Hepatocyte (in vitro differentiated cells): ENCODE data around the gene KIF13A. TPM values are rescaled to one million over a fixed set of nuclear protein-coding genes. Genes with fewer than 3 reads are reported as not detected.

ENCODE experiments used
- DNase-seq: peaks from one replicate; pipeline ENCODE4 v3.0.0-alpha.2; 2016; ENCODE audit warnings: low spot score
- H2AFZ ChIP-seq: fragments of 200-600 bp; sonication (generic); 2 replicates; pipeline ENCODE4 v1.6.0; 2016; ENCODE audit warnings: antibody characterized with exemption, mild to moderate bottlenecking
- H3K27ac ChIP-seq: fragments of 200-600 bp; sonication (generic); 2 replicates; pipeline ENCODE4 v1.5.1; 2016; ENCODE audit warnings: mild to moderate bottlenecking
- H3K27me3 ChIP-seq: fragments of 200-600 bp; sonication (generic); 2 replicates; pipeline ENCODE4 v1.6.1; 2016
- H3K36me3 ChIP-seq: fragments of 200-600 bp; sonication (generic); replicated peaks from 2 replicates; pipeline ENCODE4 v1.5.1; 2016; ENCODE audit warnings: low read depth; ENCODE audit not compliant: insufficient read depth
- H3K4me1 ChIP-seq: fragments of 200-600 bp; sonication (generic); 2 replicates; pipeline ENCODE4 v1.5.1; 2016; ENCODE audit warnings: mild to moderate bottlenecking, moderate library complexity; ENCODE audit not compliant: insufficient read depth
- H3K4me2 ChIP-seq: fragments of 200-600 bp; sonication (generic); 2 replicates; pipeline ENCODE4 v1.6.0; 2016
- H3K4me3 ChIP-seq: fragments of 200-600 bp; sonication (generic); 2 replicates; pipeline ENCODE4 v1.5.1; 2016; ENCODE audit warnings: mild to moderate bottlenecking
- H3K79me2 ChIP-seq: fragments of 200-600 bp; sonication (generic); 2 replicates; pipeline ENCODE4 v1.6.0; 2017; ENCODE audit warnings: mild to moderate bottlenecking
- H3K9me2 ChIP-seq: fragments of 200-600 bp; sonication (generic); replicated peaks from 2 replicates; pipeline ENCODE4 v1.6.0; 2017; ENCODE audit warnings: mild to moderate bottlenecking; ENCODE audit not compliant: insufficient read depth
- H3K9me3 ChIP-seq: fragments of 200-600 bp; sonication (generic); 2 replicates; pipeline ENCODE4 v1.5.1; 2016; ENCODE audit warnings: low read depth, mild to moderate bottlenecking
- H4K20me1 ChIP-seq: fragments of 200-600 bp; sonication (generic); 2 replicates; pipeline ENCODE4 v1.6.0; 2016; ENCODE audit warnings: mild to moderate bottlenecking; ENCODE audit not compliant: insufficient read depth, poor library complexity, severe bottlenecking
- CTCF ChIP-seq: fragments of 200-600 bp; sonication (generic); IDR thresholded peaks from 2 replicates; pipeline ENCODE4 v1.5.1; 2016; ENCODE audit warnings: antibody characterized with exemption, mild to moderate bottlenecking; ENCODE audit not compliant: poor library complexity
- EZH2 ChIP-seq: fragments of 200-600 bp; sonication (generic); IDR thresholded peaks from 2 replicates; pipeline ENCODE4 v1.6.1; 2016; ENCODE audit warnings: antibody characterized with exemption, mild to moderate bottlenecking, borderline replicate concordance
- EZH2phosphoT487 ChIP-seq: fragments of 200-600 bp; sonication (generic); IDR thresholded peaks from one replicate; pipeline ENCODE4 v1.6.1; 2018; ENCODE audit warnings: antibody characterized with exemption, mild to moderate bottlenecking, low read depth, moderate library complexity; ENCODE audit not compliant: unreplicated experiment, severe bottlenecking
- WGBS: methylation state at CpG from one replicate; pipeline ENCODE4 v1.1.6; 2016; ENCODE audit warnings: low lambda C conversion rate; ENCODE audit errors: missing lambda C conversion rate; 5-methylcytosine and 5-hydroxymethylcytosine counted together
- polyA plus RNA-seq: library from polyadenylated mRNA; unstranded; fragments of >200 nt; fragmentation: Nextera tagmentation; extraction: Ambion mirVana; gene quantifications from 2 replicates; pipeline ENCODE4 v1.2.1, GENCODE V29; 2016
- total RNA-seq: library from RNA; depleted of rRNA; stranded (reverse); fragments of >200 nt; gene quantifications from 2 replicates; pipeline ENCODE4 v1.2.3, GENCODE V29; 2014

The KIF13A gene
- total and polyA plus RNA-seq, 2 experiments from 2014 or later: 13.0 to 27.9 TPM

GRCh38 chr6:17932330-17932852, 55.0 kb downstream of the KIF13A start:
- Histone ChIP-seq H3K79me2 (peaks cover 74% of the 10 kb centered on the region), H3K9me2 (no peaks in the 10 kb centered on the region), H3K4me3 (no peak overlapping the region), H3K27ac (peak overlapping the region; percentile 43), H3K36me3 (no peaks in the 10 kb centered on the region), H3K27me3 (no peaks in the 10 kb centered on the region), H3K4me1 (peaks cover 33% of the 10 kb centered on the region), H3K4me2 (peak overlapping the region; percentile 20), H4K20me1 (no peaks in the 10 kb centered on the region), H3K9me3 (no peaks in the 10 kb centered on the region), H2AFZ (no peak overlapping the region)
- 64% methylated on average over 5 of the region's 5 CpGs for WGBS
- no peak for TF ChIP-seq CTCF
- no peak for TF ChIP-seq EZH2phosphoT487
- no peak for TF ChIP-seq EZH2
- peak; percentile 48 for DNase-seq

GRCh38 chr6:17931227-17931626, 56.2 kb downstream of the KIF13A start:
- H3K4me2 ChIP-seq: no peak overlapping the region
- no peaks in the 10 kb centered on the region for H3K27me3 ChIP-seq
- H3K4me1 ChIP-seq: peaks cover 30% of the 10 kb centered on the region
- TF ChIP-seq CTCF (no peak), EZH2 (no peak), EZH2phosphoT487 (no peak)
- H4K20me1 ChIP-seq: no peaks in the 10 kb centered on the region
- H2AFZ ChIP-seq: no peak overlapping the region
- no peak overlapping the region for H3K27ac ChIP-seq
- no peaks in the 10 kb centered on the region for H3K9me2 ChIP-seq
- no peak overlapping the region for H3K4me3 ChIP-seq
- H3K9me3 ChIP-seq: no peaks in the 10 kb centered on the region
- DNase-seq: no peak
- H3K79me2 ChIP-seq: peaks cover 75% of the 10 kb centered on the region
- H3K36me3 ChIP-seq: no peaks in the 10 kb centered on the region

- no peaks in the 10 kb centered on the region for H3K36me3 ChIP-seq
- H3K4me2 ChIP-seq: no peak overlapping the region
- H3K27me3 ChIP-seq: no peaks in the 10 kb centered on the region
- WGBS: 86% methylated on average over 5 of the region's 5 CpGs
- no peak overlapping the region for H3K4me3 ChIP-seq
- H3K9me2 ChIP-seq: no peaks in the 10 kb centered on the region
- peaks cover 67% of the 10 kb centered on the region for H3K79me2 ChIP-seq
- H2AFZ ChIP-seq: no peak overlapping the region
- no peak for DNase-seq
- TF ChIP-seq EZH2phosphoT487 (no peak), CTCF (no peak), EZH2 (no peak)
- peaks cover 24% of the 10 kb centered on the region for H3K4me1 ChIP-seq
- no peaks in the 10 kb centered on the region for H3K9me3 ChIP-seq
- no peak overlapping the region for H3K27ac ChIP-seq
- H4K20me1 ChIP-seq: no peaks in the 10 kb centered on the region
These were observed 57.0 kb downstream of the KIF13A start for GRCh38 chr6:17930321-17930993.
